ENCODE data around the gene HMX2.

The HMX2 gene

GRCh38 chr10:123147635-123148413 lies at the start of gene HMX2:
TSS of gene HMX2 (plus strand) at chr10:123148136. CDS start at chr10:123148379, 243 bp downstream.
- in situ Hi-C loops (cut with MboI; ENCODE audit: low sequenced_read_pairs), result no loop called here

GRCh38 chr10:123100030-123100762 lies 47.7 kb upstream of the HMX2 start:
- in situ Hi-C loops (cut with MboI; ENCODE audit: low sequenced_read_pairs), result no loop called here

GRCh38 chr10:123101872-123102271 lies 46.1 kb upstream of the HMX2 start:
- in situ Hi-C loops (cut with MboI; ENCODE audit: low sequenced_read_pairs), result no loop called here

- in situ Hi-C loops (cut with MboI; ENCODE audit: low sequenced_read_pairs), result no loop called here
These were observed 45.3 kb upstream of the HMX2 start for GRCh38 chr10:123102673-123103072.

- in situ Hi-C loops (cut with MboI; ENCODE audit: low sequenced_read_pairs), result no loop called here
These were observed 44.0 kb upstream of the HMX2 start for GRCh38 chr10:123103944-123104343.

GRCh38 chr10:123109466-123109865 lies 38.5 kb upstream of the HMX2 start:
- in situ Hi-C loops (cut with MboI; ENCODE audit: low sequenced_read_pairs), result no loop called here

GRCh38 chr10:123117644-123118417 lies 30.1 kb upstream of the HMX2 start:
- in situ Hi-C loops (cut with MboI; ENCODE audit: low sequenced_read_pairs), result no loop called here

- in situ Hi-C loops (cut with MboI; ENCODE audit: low sequenced_read_pairs), result no loop called here
These were observed 28.9 kb upstream of the HMX2 start for GRCh38 chr10:123119081-123119480.

- in situ Hi-C loops (cut with MboI; ENCODE audit: low sequenced_read_pairs), result no loop called here
These were observed 21.7 kb upstream of the HMX2 start for GRCh38 chr10:123126246-123126645.

- in situ Hi-C loops (cut with MboI; ENCODE audit: low sequenced_read_pairs), result loop anchor here (10.0 kb wide), 1 partner anchor 425 kb away; no protein-coding TSS in a partner anchor
These were observed 18.2 kb upstream of the HMX2 start for GRCh38 chr10:123129618-123130271.

- in situ Hi-C loops (cut with MboI; ENCODE audit: low sequenced_read_pairs), result loop anchor here (10.0 kb wide), 1 partner anchor 422 kb away; no protein-coding TSS in a partner anchor
These were observed 15.1 kb upstream of the HMX2 start for GRCh38 chr10:123132576-123133477.

- in situ Hi-C loops (cut with MboI; ENCODE audit: low sequenced_read_pairs), result loop anchor here (10.0 kb wide), 1 partner anchor 421 kb away; no protein-coding TSS in a partner anchor
These were observed 14.2 kb upstream of the HMX2 start for GRCh38 chr10:123133541-123134342.

- in situ Hi-C loops (cut with MboI; ENCODE audit: low sequenced_read_pairs), result loop anchor here (10.0 kb wide), 1 partner anchor 420 kb away; no protein-coding TSS in a partner anchor
These were observed 13.5 kb upstream of the HMX2 start for GRCh38 chr10:123134343-123134914.

- in situ Hi-C loops (cut with MboI; ENCODE audit: low sequenced_read_pairs), result loop anchor here (10.0 kb wide), 1 partner anchor 420 kb away; no protein-coding TSS in a partner anchor
These were observed 13.0 kb upstream of the HMX2 start for GRCh38 chr10:123134915-123135414.

GRCh38 chr10:123135415-123136141 lies 12.4 kb upstream of the HMX2 start, which contains the start of gene HMX3:
TSS of gene HMX3 (plus strand) at chr10:123135970. CDS start at chr10:123136051, 81 bp downstream.
- in situ Hi-C loops (cut with MboI; ENCODE audit: low sequenced_read_pairs), result loop anchor here (10.0 kb wide), 1 partner anchor 419 kb away; no protein-coding TSS in a partner anchor

- in situ Hi-C loops (cut with MboI; ENCODE audit: low sequenced_read_pairs), result loop anchor here (10.0 kb wide), 1 partner anchor 418 kb away; no protein-coding TSS in a partner anchor
These were observed 11.6 kb upstream of the HMX2 start for GRCh38 chr10:123136221-123136805.
